Calu3 (cell line): ENCODE data around the gene CHST3. TPM values are rescaled to one million over a fixed set of nuclear protein-coding genes. Genes with fewer than 3 reads are reported as not detected.

Source experiments
- BruUV-seq: library from RNA; stranded (reverse); fragments of 400-500 nt; replicated peaks from 2 replicates; lab custom pipeline; 2021; lab: Mats Ljungman, UMichigan
- CTCF ChIA-PET: fragments of 300-600 bp; sonication (Branson Sonifier 250); formaldehyde crosslinking; loops from one replicate; lab custom pipeline; 2022; ENCODE audit warnings: antibody characterized with exemption; lab: Charles Lee
- DNase-seq: peaks from one replicate; pipeline ENCODE4 v3.0.0; 2022
- H3K27ac Mint-ChIP-seq: one replicate; pipeline ENCODE4 v1.8.0; 2022; ENCODE audit warnings: mixed read lengths; ENCODE audit not compliant: unreplicated experiment
- H3K27me3 Mint-ChIP-seq: one replicate; pipeline ENCODE4 v1.8.0; 2022; ENCODE audit warnings: mixed read lengths; ENCODE audit not compliant: unreplicated experiment
- H3K36me3 Mint-ChIP-seq: one replicate; pipeline ENCODE4 v1.8.0; 2022; ENCODE audit warnings: mild to moderate bottlenecking, moderate library complexity, mixed read lengths; ENCODE audit not compliant: insufficient read depth, unreplicated experiment
- H3K4me1 Mint-ChIP-seq: one replicate; pipeline ENCODE4 v1.8.0; 2022; ENCODE audit warnings: mild to moderate bottlenecking, low read depth, mixed read lengths; ENCODE audit not compliant: unreplicated experiment
- H3K4me3 Mint-ChIP-seq: one replicate; pipeline ENCODE4 v1.8.0; 2022; ENCODE audit warnings: mild to moderate bottlenecking, low read depth, moderate library complexity, mixed read lengths; ENCODE audit not compliant: unreplicated experiment
- H3K9me3 Mint-ChIP-seq: one replicate; pipeline ENCODE4 v1.8.0; 2022; ENCODE audit warnings: low read depth, mixed read lengths; ENCODE audit not compliant: unreplicated experiment
- intact Hi-C: fragments of 100-400 bp; cut with micrococcal nuclease; formaldehyde crosslinking; loops from one replicate; pipeline ENCODE4 v1.10.0; 2022; ENCODE audit not compliant: unreplicated experiment
- total RNA-seq: library from RNA; stranded (reverse); gene quantifications from 2 replicates; pipeline ENCODE4 v1.2.3, GENCODE V29; 2022
- TF ChIP-seq, protein P1 (sequence below): fragments of 200-600 bp; IDR thresholded peaks from one replicate; pipeline ENCODE4 v1.8.0; 2022; ENCODE audit warnings: antibody characterized with exemption; ENCODE audit not compliant: unreplicated experiment

CHST3 gene
- total RNA-seq, 1 experiment from 2014 or later = 32.4 TPM

DNA sequence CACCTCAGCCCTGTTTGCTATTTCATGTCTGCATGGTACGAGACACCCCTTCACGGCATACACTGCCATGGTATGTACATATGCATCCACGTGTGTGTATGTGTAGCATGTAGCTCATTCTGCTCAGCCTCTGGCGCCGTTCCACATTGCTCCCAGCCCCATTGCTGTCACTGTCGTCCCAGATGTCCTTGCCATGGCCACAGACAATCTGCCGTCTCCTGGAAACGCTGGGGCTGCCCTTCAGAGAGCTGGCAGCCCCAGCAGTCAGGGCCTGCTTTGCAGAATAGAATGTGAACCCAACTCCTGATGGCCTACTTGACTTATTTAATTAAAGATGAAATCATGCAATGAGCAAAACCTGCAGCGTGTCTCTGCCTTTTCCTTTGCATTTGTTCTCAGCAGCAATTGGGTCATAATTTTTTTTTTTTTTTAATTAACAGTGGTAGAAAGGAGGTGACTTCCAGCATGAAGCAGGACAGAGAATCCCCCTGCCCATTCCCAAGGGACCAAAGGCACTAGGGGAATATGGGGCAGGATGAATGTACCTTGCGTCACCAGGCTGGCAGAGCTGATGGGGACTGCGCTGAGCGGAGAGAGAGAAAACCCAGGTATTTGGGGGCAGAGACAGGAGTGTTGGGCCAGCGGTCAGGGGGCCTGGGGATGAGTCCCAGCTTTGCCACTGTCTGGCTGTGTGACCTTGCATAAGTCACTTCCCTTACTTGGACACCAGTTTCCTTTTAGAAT is 49.2 kb downstream of the CHST3 start:
- intact Hi-C loops = no loop called here
- BruUV-seq = no TSS peak
- H3K9me3 Mint-ChIP-seq = no peaks in the 10 kb centered on the region
- CTCF ChIA-PET = no interaction called here
- DNase-seq = no peak
- peaks cover 15% of the 10 kb centered on the region for H3K36me3 Mint-ChIP-seq
- H3K27me3 Mint-ChIP-seq = no peaks in the 10 kb centered on the region
- H3K4me1 Mint-ChIP-seq = no peaks in the 10 kb centered on the region
- no peak overlapping the region for H3K27ac Mint-ChIP-seq
- TF ChIP-seq, protein P1, sequence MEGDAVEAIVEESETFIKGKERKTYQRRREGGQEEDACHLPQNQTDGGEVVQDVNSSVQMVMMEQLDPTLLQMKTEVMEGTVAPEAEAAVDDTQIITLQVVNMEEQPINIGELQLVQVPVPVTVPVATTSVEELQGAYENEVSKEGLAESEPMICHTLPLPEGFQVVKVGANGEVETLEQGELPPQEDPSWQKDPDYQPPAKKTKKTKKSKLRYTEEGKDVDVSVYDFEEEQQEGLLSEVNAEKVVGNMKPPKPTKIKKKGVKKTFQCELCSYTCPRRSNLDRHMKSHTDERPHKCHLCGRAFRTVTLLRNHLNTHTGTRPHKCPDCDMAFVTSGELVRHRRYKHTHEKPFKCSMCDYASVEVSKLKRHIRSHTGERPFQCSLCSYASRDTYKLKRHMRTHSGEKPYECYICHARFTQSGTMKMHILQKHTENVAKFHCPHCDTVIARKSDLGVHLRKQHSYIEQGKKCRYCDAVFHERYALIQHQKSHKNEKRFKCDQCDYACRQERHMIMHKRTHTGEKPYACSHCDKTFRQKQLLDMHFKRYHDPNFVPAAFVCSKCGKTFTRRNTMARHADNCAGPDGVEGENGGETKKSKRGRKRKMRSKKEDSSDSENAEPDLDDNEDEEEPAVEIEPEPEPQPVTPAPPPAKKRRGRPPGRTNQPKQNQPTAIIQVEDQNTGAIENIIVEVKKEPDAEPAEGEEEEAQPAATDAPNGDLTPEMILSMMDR = no peak
- no peak overlapping the region for H3K4me3 Mint-ChIP-seq

DNA sequence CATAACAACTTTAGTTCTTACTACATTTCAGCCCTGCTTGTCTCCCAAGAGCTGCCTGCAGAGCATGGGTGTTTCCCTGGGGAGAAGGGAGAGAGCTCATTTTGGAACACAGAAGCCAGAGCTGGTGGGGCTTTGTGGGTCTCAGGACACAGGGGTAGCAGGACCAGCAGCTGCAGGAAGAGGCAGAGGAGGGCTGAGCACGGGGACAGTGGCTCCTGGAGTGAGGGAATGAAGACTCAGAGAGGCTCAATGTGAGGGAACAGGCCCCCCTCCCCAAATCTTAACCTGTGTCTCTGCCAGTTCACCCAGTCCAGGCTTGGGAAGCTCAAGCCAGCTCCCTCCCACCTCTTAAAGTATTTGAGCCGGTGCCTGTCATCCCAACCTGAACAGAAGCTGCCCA is 50.0 kb downstream of the CHST3 start:
- CTCF ChIA-PET = no interaction called here
- no peak overlapping the region for H3K4me3 Mint-ChIP-seq
- no TSS peak for BruUV-seq

DNA sequence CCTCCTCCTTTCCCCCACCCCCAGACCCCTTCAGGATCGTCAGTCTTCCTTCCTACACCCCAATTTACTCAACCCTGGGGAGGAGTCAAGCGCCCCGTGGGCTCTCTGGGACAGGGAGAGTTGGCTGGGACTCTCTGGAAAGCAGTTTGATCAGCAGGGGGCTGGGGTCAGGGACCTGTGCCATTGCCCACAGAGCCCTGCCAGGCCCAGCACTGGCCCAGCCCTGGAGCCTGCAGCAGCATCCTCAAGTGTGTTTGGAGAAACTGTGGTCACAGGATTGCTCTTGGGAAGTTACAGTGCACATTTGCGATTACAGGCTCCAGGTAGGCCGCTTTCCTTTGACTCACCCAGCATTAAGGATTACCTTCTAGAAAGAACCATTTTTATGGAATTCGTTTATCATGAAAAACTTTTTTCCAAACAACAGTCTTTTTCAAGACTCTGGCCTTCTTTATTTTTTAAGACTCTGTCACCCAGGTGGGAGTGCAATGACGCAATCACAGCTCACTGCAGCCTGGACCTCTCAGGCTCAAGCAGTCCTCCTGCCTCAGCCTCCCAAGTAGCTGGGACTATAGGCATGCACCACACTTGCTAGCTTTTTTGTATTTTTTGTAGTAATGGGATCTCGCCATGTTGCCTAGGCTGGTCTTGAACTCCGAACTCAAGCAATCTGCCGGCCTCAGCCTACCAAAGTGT is 50.7 kb downstream of the CHST3 start:
- no peaks in the 10 kb centered on the region for H3K9me3 Mint-ChIP-seq
- CTCF ChIA-PET = no interaction called here
- H3K4me1 Mint-ChIP-seq = no peaks in the 10 kb centered on the region
- no peak overlapping the region for H3K4me3 Mint-ChIP-seq
- no peaks in the 10 kb centered on the region for H3K27me3 Mint-ChIP-seq
- no TSS peak for BruUV-seq
- intact Hi-C loops = no loop called here
- TF ChIP-seq, protein P1 = no peak
- no peak for DNase-seq
- H3K27ac Mint-ChIP-seq = no peak overlapping the region
- peaks cover 15% of the 10 kb centered on the region for H3K36me3 Mint-ChIP-seq

More for the DNA sequence above, 50.0 kb downstream of the CHST3 start:
- H3K4me1 Mint-ChIP-seq = no peaks in the 10 kb centered on the region
- TF ChIP-seq, protein P1 = no peak
- no peak for DNase-seq
- intact Hi-C loops = no loop called here
- H3K27me3 Mint-ChIP-seq = no peaks in the 10 kb centered on the region
- H3K9me3 Mint-ChIP-seq = no peaks in the 10 kb centered on the region
- H3K36me3 Mint-ChIP-seq = peaks cover 15% of the 10 kb centered on the region
- no peak overlapping the region for H3K27ac Mint-ChIP-seq

DNA sequence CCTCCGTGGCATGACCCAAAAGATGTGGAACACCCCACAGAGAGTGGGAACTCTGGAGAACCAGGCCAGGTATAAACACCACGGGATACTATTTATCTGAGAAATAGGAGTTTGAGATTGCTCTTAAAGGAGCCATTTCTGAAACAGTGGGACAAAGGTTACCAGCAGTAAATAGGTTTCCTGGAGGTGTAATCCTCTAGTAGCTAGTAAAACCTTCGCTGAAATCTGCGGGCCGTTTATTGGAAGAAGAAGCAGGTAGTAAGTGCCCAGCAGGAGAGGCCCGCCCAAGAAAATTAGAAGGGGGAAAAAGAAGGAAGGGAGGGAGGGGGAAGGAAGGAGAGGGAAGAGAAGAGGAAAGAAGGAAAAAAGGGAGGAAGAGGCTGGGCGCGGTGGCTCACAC is 51.6 kb downstream of the CHST3 start:
- DNase-seq = no peak
- no peaks in the 10 kb centered on the region for H3K9me3 Mint-ChIP-seq
- H3K4me1 Mint-ChIP-seq = no peaks in the 10 kb centered on the region
- intact Hi-C loops = no loop called here
- H3K27me3 Mint-ChIP-seq = no peaks in the 10 kb centered on the region
- no peak overlapping the region for H3K4me3 Mint-ChIP-seq
- BruUV-seq = no TSS peak
- CTCF ChIA-PET = no interaction called here
- H3K36me3 Mint-ChIP-seq = peaks cover 10% of the 10 kb centered on the region
- TF ChIP-seq, protein P1 = no peak
- no peak overlapping the region for H3K27ac Mint-ChIP-seq
